ENCODE data around the gene JPH2.

Gene JPH2

DNA sequence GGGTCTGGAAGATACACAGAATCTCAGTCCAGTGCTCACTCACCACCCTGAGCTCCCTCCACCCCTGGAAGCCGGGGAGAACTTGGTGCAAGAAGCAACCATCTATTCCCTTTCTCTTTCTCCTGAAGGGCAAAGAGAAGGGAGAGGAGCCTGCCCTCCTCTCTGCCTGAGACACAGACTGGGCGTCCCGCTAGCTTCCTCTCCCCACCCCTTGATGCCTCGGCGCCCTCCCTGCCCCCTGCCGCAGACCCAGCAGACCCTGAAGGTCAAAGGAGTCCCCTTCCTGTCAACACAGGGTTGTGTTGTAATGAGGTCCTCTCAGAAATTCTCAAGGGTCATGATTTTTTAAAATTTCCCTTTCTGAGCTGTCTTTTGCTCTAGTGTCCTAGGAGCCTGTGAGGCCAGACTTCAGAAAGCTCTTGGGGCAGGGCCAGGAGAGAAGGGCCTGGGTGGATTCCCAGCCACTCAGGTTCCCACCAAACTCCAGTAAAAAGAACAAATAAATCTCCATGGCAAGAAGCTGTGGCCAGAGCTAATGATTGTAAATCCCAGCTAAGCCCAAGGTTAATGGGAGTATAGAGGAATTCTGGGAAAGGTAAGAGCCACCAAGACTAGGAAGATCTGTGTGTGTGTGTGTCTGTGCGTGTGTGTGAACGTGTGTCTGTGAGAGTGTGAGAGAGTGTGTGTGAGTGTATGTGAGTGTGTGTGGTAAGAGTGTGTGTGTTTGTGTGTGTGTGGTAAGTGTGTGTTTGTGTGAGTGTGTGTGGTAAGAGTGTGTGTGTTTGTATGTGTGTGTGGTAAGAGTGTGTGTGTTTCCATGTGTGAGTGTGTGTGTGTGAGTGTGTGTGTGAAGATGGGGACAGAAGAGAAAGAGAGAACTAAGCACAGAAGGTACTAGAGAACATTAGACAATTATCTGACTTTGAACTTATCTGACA is 1.1 kb upstream of the JPH2 start:
- DNase-seq: peak; percentile 67

DNA sequence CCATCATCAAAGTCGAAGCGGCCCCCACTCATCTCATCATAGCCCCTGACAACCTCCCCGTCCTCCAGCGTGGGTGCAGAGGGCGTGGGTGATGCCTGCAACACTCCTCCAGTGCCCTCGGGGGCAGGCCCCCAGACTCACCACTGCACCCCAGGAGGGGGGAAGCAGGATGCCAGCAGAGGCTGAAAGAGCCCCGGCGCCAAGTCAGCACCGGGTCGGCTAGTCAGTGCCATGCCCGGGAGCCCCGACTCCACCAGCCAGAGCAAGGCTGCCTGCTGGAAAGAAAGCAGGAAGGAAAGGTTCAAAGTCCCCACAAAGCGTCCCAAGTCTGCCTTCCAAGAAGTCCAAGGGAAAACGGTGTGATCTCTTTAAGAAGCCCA is 324 bp downstream of the JPH2 start:
- no peak for DNase-seq

DNA sequence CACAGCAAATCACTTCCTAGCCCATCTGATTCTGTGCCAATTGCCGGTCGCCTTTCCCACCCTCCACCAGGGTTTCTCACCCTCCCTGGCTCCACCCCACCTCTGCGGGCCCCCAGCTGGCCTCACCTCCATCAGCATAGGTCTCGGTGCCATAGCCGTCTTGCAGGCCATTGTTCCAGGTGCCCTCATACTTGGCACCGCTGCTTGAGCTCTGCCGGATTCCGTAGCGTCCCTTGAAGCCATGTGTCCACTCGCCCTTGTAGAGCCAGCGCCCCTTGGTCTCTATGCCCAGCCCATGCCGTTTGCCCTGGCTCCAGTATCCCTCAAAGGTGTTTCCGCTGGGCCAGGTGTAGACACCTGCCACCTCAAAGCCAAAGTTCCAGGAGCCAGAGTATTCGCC is 787 bp downstream of the JPH2 start:
- DNase-seq: no peak

DNA sequence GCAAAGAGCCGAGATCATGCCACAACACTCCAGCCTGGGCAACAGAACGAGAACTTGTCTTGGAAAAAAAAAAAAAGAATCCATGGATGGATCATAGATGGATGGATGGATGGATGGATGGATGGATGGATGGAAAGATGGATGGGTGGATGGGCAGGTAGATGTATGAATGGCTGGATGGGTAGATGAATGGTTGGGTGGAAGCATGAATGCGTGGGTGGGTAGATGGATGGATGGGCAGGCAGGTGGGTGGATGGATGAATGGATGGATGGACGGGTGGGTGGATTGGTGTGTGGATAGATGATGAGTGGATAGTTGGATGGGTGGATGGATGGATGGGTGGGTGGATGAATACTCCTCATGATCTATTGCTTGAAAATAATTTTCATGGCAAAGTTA is 1.4 kb downstream of the JPH2 start:
- DNase-seq: no peak

DNA sequence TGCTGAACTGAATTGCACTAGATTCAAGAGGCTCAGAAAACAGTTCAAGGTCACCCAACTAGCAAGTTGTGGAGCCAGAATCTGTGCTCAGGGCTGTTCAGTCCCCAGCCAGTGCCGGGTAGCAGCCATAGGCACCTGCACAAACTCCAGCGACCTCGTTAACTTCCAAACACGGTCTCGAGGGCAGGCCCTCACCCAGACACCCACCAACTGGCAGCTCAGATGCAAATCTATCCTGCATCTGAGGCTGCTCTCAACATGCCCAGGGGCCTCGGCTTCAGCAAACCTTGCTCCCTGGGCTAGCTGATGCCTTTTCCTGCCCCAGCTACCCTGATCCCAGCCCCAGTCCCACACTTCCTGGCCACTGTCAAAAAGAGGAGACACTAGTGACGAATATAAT is 3.7 kb downstream of the JPH2 start:
- DNase-seq: no peak

DNA sequence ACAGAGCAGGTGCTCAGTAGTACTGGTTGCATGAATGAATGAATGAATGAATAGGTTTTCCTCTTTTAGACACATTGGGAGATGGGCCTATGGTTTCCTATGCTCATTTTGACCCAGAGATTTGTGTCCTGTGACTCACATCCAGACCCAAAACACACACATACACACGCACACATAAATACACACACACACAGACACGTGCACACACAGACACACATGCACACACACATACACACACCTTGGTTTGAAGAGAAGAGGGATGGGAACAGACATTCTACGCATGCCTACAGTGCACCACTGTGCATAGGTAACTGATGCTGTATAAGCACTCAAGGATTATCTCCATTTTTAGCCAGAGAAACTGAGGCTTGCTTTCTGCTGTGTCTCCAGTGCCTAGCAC is 4.1 kb downstream of the JPH2 start:
- DNase-seq: no peak

DNA sequence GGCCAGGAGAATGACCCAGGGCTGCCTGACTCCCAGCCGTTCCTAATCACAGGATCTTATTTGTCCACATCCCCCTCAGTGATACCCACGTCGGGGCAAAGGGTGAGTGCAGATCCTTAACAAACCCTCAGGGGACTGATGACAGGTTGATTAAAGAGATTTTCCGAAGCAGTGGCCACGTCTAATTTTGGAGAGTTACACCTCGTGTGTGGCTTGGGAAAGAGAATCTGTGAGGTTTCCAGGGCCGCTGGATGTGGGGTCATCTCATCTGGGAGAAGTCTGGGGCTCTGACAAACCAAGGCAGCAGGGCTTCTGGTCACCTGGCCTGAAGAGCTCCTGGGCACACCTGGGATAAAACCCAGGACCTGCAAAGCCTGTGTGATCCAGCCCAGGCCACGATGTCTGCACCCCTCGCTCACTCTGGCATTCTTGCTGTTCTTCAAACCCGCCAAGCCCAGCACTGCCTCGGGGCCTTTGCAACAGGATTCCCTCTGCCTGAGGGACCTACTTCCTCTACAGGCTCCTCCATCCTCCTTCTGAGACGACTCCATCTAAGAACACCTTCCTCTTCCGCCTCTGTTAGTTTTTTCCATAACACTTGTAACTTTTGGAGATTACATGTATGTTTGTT is 4.7 kb downstream of the JPH2 start:
- no peak for DNase-seq

DNA sequence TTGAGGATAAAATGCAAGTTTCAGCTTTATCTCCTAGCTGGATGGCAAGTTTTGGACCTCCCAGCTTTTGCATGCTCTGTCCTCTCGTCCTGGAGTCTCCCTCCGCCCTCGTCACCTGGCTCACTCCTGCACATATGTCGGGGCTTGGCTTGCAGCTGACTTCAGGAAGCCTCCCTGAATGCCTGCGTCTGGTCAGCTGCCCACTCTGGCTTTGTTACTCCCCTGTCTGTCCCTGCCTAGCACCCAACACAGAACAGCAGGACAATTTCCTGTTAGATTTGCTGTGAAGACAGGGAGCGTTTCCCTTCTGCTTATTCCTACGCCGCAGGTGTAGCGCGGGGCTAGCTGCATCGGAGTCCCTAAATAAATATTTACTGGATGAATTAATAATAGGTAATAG is 5.4 kb downstream of the JPH2 start:
- no peak for DNase-seq

DNA sequence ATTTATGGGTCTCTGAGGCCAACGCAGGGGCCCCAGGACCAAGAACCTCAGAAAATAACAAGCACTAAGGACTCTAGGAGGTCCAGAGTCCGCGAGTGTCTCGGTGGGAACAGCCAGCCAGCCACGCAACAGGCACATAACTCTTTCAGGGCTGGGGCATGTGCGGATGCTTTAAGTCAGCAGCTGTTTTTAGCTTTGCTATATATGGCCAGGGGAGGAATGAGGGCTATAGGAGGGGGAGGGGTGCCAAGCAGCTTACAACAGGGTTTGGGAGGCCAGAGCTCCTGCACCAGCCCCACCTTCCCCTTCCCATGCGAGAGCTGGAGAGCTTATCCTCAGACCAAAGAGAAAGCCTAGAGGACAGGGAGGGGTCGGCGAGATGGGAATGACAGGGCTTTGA is 6.2 kb downstream of the JPH2 start:
- DNase-seq: peak; percentile 91

DNA sequence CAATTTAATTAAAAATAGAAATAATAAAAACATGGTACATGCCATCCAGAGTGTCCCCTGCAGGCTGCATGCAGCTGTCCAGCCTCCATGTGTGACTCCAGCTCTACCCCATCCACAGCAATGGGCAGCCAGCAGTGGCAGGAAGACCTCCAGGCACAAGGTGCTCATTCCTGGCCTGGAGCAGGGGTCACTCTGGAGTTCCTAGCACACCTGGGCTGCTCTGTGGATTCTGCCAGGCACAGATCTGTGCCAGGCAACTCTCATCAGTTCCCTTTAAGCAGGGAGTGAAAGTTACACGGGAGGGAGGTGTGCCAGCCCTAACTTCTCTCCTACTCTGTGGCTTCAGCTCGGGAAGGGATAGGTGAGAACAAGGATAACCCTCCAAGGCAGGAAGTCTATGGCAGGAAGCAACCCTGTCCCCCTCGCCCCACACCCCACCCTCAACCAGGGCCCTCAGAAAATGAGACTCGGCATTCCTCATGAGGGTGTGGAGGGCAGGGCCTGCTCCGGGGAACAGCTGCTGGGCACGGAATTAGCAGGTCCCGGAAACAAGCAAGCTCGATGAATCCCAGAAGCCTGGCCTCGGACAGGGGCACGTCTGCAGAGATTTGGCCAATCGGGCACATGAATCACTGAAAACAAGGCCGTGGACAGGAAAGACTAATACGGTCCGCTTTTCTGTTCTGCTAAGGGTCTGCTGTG is 10.0 kb downstream of the JPH2 start:
- DNase-seq: peak; percentile 33

DNA sequence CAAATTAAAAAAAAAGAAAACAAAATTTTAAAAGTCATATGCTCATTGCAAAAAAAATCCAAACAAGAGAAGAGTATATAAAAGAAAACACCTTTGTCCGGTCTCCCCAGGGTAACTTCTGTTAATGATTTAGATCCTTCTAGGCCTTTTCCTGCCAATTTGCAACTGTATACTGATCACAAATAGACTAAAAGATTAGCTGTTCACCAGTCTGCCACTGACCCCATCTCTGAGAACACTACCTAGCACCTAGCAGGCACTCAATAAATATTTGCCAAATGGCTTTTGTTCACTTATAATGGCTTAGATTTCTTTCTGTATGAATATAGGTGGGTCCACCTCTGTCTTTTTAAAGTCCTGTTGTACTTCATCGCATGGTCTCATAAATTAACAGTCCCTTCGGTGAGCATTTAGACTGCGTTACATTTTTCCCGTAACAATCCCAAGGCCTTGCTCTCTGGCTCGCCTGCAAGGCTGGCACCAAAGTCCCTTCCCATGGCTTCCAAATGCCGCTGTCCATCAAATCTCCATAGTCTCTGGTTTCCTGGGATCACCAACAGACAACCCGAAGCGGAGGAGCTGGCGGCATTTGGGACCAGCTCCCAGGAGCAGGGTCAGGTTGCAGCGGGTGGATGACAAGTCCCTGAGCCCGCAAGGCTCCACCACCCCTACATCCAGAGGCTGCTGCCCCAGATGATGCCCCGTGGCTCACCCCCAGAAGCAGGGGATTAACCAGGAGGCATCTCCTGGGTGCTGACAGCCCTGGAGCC is 11.8 kb downstream of the JPH2 start:
- no peak for DNase-seq

DNA sequence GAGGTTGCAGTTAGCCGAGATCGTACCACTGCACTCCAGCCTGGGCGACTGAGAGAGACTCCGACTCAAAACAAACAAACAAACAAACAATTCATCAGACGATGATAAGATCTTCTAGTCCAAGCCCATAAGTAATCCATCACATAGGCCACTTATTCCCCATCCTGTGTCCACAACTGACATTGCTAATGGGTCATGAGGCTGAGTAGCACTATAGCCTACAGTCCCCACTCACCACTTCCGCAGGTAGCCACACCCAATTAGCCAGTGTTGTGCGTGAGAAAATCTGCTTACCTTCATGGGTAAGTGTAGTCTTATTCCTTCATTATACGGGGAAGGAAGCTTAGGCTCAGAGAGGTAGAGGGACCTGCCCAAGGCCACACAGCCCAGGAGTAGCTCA is 13.1 kb downstream of the JPH2 start:
- DNase-seq: no peak

DNA sequence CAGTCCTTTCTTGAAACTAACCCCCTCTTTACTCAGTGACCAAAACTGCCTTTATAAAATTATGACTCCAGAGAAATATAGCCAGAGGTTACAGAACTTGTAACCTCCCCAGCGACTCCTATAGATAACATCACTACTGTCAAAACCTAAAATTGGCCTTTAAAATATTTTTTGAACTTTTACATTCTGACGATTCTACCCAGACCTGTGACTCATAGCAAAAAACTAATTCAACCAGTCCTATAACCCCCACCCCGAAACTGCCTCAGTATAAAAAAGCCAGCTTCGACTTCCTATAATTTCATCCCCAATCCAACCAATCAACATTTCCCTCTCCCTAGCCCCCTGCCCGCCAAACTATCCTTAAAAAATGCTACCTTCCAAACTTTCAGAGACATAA is 13.9 kb downstream of the JPH2 start:
- no peak for DNase-seq

DNA sequence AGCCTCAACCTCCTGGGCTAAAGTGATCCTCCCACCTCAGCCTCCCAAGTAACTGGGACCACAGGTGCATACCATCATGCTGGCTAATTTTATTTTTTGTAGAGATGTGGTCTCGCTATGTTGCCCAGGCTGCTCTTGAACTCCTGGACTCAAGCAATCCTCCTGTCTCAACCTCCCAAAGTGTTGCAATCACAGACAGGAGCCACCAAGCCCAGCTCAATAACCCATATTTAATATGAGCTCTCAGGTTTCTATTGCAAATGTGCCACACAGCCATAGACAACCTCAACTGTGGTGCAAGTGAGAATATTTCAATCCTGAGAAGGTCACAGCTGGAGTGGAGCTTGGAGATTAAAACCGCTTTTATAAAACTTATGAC is 14.4 kb downstream of the JPH2 start:
- no peak for DNase-seq

DNA sequence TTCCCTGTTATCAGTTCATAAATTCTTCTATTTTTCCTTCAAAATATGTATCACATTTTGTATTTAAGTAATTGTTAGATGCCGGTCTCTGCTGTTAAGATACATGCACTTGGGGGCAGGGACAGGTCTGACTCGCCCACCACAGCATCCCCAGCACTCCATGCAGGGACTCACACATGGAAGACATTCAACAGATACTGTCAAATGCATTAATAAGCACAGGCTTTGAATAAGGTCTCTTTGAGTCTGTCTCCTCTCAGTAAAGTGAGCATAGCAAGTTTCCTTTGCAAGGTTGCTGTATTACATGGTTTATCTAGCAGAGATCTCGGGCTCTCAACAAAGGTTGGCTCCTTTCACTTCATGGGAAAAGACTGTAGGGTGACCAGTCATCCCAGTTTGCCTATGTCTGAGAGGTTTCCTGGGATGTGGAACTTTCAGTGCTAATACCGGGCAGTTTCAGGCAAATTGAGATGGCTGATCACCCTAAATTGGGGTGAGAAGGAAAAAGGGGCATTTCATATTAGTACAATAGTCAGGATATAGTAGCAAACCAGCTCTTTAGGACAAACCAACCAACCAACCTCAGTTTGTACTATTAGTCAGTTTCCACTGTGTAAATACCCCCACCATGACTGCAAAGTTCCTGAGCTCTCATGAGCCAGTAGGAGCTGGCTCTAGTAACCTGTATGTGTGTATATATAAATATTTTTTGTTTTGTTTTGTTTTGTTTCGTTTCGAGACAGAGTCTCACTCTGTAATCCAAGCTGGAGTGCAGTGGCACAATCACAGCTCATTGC is 15.0 kb downstream of the JPH2 start:
- DNase-seq: no peak

DNA sequence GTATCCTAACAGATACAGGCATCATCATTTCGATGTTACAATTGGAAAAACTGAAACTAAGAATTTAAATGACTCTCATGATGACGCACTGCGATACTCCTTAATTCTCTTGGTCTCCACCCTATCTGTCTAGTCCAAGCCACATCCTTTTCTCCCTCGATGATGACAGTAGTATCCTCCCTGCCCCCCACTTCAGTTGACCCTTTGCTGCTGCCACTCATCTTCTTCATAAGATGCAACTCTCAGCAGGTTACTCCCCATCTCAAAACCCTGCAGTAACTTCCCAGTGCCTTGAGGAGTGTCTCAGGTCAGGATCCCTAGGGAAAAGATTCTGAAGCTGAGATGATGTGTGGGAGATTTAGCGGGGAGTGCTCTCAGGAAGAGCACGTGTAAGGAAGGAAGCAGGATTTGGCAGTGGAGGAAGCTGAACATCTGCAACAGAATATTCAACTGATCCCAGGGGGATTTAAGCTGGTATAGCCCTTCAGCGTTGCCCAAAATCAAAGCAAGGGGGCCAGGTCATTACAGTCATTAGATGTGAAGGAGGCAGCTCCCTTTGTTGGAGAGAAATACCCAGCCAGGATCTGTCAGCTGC is 16.1 kb downstream of the JPH2 start:
- no peak for DNase-seq

DNA sequence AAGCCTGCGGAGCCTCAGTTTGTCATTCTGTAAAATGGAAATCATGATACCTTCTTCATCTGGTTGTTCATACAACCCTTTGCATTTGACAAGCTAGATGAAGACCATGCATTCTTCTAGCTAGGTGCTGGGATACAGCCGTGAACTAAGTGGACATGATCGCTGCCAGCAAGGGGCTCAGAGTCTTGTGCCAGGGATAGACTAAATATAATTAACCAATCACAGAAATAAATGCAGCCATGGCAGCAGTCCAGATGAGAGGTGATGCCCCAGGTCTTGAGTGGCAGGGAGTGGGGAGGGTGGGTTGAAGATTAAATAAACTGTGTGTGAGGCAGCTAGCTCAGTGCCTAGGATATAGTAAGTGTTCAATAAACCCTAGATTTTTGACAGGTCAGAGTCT is 19.3 kb downstream of the JPH2 start:
- DNase-seq: no peak

DNA sequence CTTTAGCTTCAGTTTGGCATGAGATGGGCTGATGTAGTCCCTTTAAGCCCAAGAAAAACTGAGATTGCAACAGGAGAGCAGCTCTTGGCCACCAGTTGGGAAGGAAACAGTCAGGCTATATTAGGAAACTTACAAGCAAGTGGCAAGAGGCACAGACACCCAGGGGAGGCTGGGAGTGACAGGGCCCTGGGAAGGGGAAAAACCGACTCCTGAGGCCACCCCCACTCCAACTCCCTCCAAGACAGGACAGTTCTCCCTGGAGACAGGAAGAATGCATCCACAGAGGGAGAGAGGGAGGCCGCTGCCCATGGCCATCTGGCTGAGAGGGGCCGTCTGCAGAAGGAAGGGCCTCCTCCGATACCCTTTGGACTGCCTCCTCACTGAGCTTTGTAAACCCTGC is 20.5 kb downstream of the JPH2 start:
- peak; percentile 93 for DNase-seq

DNA sequence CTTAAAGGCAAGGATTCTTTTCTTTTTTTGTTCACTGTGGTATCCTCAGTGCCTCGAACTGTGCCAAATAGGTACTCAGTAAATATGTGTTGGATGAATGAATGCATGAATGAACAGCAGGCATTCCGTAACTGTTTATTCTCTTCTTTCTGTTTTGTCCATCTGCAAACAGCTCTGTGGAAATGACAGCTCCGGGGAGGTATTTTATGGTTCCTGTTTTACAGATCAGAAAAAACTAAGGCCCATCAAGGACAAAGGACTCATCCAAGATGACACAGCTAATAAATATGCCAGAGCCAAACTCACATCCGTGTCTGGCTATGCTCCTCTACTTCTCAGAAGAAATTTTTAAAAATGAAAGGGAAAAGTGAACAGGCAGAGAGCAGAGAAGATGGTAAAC is 21.0 kb downstream of the JPH2 start:
- DNase-seq: peak; percentile 92

DNA sequence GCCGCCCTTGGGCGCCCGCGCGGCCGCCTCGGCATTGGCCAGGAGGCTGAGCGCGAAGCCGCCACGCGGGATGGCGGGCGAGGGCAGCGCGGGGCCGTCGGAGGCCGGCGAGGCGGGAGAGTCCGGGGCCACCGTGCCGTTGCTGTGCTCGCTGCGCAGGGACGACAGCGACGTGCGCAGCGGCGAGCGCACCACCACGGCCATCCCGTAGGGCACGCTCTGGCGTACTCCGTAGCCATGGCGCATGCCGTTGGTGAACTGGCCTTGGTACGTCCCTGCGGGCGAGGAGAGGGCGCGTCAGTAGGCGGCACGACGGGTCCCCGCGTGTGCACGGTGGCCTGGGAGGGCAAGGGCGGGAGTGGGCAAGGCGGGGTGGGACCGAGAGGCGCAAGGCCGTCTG is 26.9 kb downstream of the JPH2 start:
- DNase-seq: no peak

DNA sequence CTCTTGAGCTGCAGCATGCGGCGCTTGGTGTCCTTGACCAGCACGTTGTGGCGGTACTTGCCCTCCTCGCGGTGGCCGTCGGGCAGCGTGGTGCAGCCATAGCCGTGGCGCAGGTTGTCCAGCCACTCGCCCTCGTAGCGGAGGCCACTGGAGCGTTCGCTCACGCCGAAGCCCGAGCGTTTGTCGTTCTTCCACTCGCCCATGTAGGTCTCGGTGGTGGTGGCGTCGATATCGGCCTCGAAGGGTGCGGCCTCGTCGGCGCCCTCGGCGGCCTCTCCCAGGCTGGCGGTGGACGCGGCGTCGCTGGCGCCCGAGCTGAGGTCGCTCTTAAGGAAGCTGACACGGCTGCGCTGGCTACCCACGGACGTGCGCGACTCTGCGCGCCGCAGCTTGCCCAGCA is 27.3 kb downstream of the JPH2 start:
- no peak for DNase-seq

DNA sequence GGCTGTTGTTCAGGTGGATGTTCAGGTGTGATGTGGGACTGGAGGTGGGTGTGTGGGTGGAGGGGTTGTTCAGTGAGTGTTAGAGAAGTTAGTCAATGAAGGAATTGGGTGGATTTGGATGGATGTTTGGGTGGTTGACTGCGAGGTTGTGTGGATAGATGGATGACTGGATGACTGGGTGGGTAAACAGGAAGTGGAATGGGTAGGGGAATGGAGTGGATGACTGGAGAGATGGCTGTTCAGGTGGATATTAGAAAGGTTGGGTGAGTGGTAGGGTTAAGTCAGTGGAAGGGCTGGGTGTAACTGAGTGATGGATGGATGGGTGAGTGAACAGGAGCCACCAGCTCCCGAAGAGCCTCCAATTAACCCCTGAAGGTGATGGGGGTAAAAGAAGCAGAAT is 27.9 kb downstream of the JPH2 start:
- DNase-seq: no peak

Measured in fibroblast of skin of abdomen (primary cell).